ENCODE results near the gene SARDH.

GRCh38 chr9:133661846-133662540 is 76.2 kb downstream of the SARDH start:
- TF ChIP-seq CTCF (conservative IDR thresholded peaks at IDR 0.05; ENCODE audit: low read length) (no peak), EZH2phosphoT487 (IDR thresholded peaks at IDR 0.05; ENCODE audit: borderline replicate concordance) (no peak)
